COLO668 (cell line): ENCODE measurements around the gene SIPA1L3.

Experiments
- DNase-seq: peaks from one replicate; lab custom pipeline; 2025; ENCODE audit not compliant: unreplicated experiment; lab: John Stamatoyannopoulos, UW

The SIPA1L3 gene

GRCh38 chr19:38035515-38036495 is 128.8 kb downstream of the SIPA1L3 start:
- DNase-seq = no peak

DNA sequence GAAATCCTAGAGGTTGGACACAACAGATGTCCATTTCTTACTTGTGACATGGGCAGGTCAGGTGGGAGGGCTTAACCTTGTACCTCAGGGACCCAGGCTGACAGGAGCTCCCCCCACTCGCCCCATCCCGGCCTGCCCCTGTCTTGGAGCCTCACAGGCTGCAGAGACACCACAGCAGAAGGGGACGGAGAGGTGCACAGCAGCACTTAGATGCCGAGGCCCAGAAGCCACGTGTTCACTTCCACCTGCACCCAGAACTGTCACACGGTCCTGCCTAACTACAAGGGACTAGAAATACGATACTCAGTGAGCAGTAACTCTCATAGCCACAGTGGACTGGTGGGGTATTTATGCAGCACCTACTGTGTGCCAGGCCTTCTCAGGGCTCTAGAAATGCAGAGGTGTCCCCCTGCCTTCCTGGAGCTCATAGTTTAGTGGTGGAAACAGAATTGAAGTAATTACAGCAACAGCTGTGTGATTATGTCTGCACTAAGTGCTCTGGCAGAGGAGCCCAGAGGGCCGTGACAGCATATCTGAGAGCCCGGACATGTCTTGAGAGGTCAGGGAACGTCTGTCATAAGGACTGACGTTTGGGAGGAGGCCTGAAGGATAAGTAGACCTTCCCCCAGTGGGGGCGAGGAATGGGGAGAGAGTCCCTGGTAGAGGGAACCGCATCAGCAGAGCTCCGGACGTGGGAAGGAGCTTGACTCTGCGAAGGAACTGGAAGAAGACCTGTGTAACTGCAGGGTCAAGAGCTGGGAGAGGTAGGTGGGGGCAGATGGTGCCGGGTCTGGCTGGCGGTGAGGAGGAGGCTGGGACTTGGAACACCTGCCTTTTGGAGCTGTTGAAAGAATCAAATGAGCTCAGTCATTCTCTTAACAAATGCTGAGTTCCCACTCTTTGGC is 130.0 kb downstream of the SIPA1L3 start:
- peak; percentile 27 for DNase-seq

GRCh38 chr19:38039966-38040365 is 133.0 kb downstream of the SIPA1L3 start:
- no peak for DNase-seq

DNA sequence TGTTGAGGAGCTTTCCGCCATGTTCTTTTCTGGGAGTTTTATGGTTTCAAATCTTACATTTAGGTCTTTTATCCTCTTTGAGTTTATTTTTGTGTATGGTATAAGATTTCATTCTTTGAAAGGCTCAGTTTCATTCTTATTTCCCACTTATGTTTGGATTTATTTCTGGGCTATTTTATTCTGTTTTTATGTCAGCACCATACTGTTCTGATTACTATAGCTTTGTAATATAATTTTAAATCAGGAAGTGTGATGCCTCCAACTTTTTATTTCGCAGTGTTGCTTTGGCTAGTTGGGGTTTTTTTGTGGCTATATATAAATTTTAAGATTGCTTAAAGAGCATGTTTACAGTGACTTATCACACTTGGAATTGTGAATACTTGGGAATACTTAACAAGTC is 135.1 kb downstream of the SIPA1L3 start:
- no peak for DNase-seq

GRCh38 chr19:38043649-38044144 is 136.7 kb downstream of the SIPA1L3 start:
- no peak for DNase-seq

DNA sequence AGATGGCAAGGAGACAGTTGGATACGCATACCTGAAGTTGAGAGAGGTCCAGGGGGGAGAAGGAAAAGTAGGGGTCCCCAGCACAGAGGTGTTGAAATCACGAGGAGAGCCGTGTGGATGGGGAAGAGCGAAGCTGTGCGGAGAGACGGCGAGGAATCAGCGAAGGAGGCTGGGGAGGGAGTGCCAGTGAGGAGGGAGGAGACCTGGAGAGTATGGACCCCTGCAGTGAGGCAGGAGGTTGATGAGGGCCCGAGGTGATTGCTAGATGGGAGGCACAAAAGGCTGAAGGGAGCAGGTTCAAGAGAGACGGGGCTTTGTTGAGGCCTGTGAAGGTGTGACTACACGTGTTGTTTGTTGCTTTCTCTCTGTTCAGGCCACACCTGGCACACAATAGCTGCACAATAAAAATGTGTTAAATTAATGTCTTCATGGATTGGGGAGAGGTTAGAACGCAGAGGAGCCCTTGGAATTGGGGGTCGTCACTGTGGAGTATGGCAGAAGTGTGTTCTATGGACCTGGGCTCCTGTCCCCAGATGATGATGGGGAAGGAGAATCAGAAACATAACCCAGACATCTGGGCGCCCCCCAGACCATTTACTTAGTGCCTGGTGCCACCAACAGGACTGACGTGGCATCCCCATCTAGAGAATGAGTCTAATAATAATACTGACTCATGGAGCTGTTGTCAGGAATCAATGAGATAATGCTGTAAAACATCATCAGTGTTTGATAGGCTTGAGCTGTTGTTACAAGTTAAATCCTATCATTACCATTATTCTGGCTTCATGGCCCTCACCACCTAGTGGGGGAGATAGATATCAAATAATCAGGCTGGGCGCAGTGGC is 137.5 kb downstream of the SIPA1L3 start:
- no peak for DNase-seq

GRCh38 chr19:38045554-38046253 is 138.7 kb downstream of the SIPA1L3 start:
- no peak for DNase-seq

GRCh38 chr19:38046254-38047048 is 139.4 kb downstream of the SIPA1L3 start:
- no peak for DNase-seq

- no peak for DNase-seq
Measured at GRCh38 chr19:38047049-38047438, 140.0 kb downstream of the SIPA1L3 start.

GRCh38 chr19:38047641-38048040 is 140.6 kb downstream of the SIPA1L3 start:
- DNase-seq = no peak

GRCh38 chr19:38049105-38049649 is 142.2 kb downstream of the SIPA1L3 start:
- DNase-seq = no peak

DNA sequence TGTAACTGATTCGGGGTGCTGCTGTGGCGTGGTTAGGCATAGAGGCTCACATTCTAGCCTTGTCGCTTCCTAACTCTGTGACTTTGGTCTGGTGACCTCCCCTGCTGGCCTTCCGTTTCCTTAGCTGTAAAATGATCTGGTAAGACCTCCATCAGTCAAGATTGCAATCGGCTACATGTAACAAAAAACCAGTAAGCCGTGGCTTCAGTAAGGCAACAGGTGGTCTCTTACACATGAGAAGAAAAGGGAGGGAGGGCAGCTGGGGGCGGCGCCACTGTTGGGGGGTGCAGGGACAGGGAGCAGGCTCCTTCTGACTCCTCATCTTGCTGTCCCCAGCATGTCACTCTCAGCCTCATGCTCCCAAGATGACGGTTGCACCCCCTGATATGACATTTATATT is 148.0 kb downstream of the SIPA1L3 start:
- no peak for DNase-seq

DNA sequence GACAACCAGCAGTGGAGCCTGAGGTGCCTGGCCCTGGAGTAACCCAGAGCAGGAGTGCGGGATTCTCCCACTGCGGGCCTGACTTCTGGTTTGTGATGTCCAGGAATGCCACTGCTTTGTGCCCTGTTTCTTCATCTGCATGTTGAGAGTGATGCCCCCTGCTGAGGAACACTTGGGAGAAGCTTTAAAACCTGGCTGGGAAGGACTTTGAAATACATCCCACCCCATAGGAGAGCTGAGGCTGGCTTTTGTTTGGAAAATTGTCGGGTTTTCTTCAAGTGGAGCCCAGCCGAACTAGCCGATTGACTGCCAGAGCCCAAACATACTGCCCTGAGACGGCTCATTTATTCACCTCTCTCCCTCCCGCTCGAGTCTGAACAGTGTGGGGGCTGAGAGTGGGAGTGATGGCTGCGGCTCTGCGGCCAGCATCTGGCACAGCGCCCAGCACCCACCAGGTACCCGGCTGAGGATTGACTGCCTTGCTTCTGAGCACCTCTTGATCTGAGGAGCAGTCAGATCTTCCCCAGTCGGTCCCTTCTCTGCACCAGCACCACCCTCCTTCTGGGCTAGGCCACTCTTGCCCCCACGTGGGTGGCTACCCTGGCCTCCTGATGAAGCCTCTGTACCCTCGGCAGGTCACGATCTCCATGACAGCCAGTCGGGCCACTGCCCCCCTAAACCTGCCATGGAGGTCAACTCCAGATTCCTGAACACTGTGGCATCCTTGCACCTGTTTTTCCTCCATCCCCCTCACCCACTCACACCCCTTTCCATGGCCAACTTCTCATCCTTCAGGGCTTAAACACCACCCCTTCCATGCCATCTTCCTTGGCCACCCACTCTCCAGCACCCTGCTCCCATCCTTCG is 148.9 kb downstream of the SIPA1L3 start:
- DNase-seq = no peak

GRCh38 chr19:38056646-38057045 is 149.6 kb downstream of the SIPA1L3 start:
- no peak for DNase-seq

DNA sequence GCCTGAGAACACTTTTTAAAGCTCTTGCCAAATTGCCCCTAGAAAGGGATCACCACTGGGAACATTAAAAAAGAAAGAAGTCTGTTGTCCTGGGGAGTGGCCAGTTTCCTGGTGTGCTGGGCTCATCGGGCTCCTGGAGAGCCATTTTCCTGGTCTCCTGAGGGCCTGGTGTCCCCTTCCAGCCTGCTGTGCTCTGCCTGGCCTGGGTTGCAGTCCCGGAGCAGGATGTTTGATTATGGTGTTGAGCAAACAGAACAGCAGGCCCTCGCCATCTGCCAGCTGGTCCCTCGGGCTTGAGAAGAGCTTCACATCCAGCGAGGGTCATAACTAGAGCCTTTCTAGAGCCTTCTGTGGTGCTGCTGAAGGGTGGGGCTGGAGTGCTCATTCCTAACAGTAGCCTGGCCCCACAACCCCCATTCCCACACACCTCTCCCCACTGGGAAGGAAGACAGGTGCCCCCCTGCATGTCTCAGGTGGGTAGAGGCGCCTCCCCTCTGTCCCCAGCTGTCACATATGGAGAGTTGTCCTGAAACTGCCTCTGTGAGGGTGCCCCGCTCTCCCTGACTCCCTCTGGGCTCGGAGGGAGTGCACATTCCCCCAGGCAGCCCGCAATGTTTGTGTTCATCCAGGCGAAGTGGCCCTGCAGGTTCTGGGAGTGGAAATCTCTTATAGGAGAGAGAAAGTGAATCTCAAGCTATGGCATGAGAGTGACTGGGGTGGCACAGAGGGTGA is 151.1 kb downstream of the SIPA1L3 start:
- peak; percentile 93 for DNase-seq

GRCh38 chr19:38059897-38060296 is 152.9 kb downstream of the SIPA1L3 start:
- no peak for DNase-seq

DNA sequence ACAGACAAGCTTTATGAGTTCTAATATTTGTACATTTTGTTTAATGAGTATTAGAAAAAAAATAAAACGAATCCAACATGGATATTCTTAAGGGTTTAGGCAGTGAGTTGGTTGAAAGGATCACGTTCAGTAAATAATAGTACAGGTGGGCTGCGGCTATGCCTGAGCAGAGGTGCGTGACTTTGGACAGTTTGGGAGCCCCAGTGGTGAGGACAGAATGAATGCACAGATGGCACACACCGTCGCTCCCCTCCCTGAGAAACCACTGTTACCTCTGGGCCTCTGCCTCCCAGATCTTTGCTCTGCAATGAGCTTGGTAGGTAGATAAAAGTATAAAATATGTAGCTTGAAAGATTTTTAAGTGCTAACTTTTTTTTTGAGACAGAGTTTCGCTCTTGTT is 153.3 kb downstream of the SIPA1L3 start:
- DNase-seq = no peak
